OCI-LY3 (cell line): ENCODE measurements around the gene GJA5.

Source experiments
- H2AFZ ChIP-seq: fragments of 200-600, 300-600 bp; shearing (Covaris generic); 2 replicates; pipeline ENCODE4 v1.6.0; 2014; ENCODE audit warnings: antibody characterized with exemption, low read depth, low read length
- H3K27ac ChIP-seq: fragments of 200-600, 300-600 bp; sonication (generic); 2 replicates; pipeline ENCODE4 v1.5.1; 2014; ENCODE audit warnings: mild to moderate bottlenecking, low read length, moderate library complexity, mixed read lengths
- H3K27me3 ChIP-seq: fragments of 200-600, 300-600 bp; sonication (generic); 2 replicates; pipeline ENCODE4 v1.6.1; 2014; ENCODE audit warnings: low read depth, low read length, mixed read lengths
- H3K36me3 ChIP-seq: fragments of 200-600, 300-600 bp; sonication (generic); replicated peaks from 2 replicates; pipeline ENCODE3; 2014; ENCODE audit warnings: low read depth, low read length, mixed read lengths
- H3K4me1 ChIP-seq: fragments of 300-600, 200-600 bp; sonication (generic); 2 replicates; pipeline ENCODE4 v1.6.1; 2014; ENCODE audit warnings: low read length, mixed read lengths
- H3K4me2 ChIP-seq: fragments of 200-600, 300-600 bp; sonication (generic); 2 replicates; pipeline ENCODE4 v1.6.1; 2014; ENCODE audit warnings: low read length, mixed read lengths
- H3K4me3 ChIP-seq: fragments of 300-600, 200-600 bp; sonication (generic); 2 replicates; pipeline ENCODE4 v1.5.1; 2014; ENCODE audit warnings: antibody characterized with exemption, mild to moderate bottlenecking, low read length, moderate library complexity
- H3K79me2 ChIP-seq: fragments of 300-600, 200-600 bp; shearing (Covaris generic); 2 replicates; pipeline ENCODE4 v1.6.1; 2014; ENCODE audit warnings: mild to moderate bottlenecking, low read length, mixed read lengths
- H3K9ac ChIP-seq: fragments of 300-600, 200-600 bp; shearing (Covaris generic); 2 replicates; pipeline ENCODE4 v1.6.0; 2014; ENCODE audit warnings: mild to moderate bottlenecking, low read length, moderate library complexity
- H3K9me3 ChIP-seq: fragments of 200-600, 300-600 bp; shearing (Covaris generic); 2 replicates; pipeline ENCODE4 v1.6.1; 2014; ENCODE audit warnings: low read length, mixed read lengths; ENCODE audit not compliant: insufficient read depth
- H4K20me1 ChIP-seq: fragments of 200-600, 300-600 bp; sonication (generic); 2 replicates; pipeline ENCODE4 v1.6.1; 2016; ENCODE audit warnings: low read length, mixed read lengths; ENCODE audit not compliant: insufficient read depth
- CTCF ChIP-seq: fragments of 200-600, 300-600 bp; sonication (generic); IDR thresholded peaks from 2 replicates; pipeline ENCODE4 v1.5.1; 2014; ENCODE audit warnings: antibody characterized with exemption, low read length, low read depth
- EZH2phosphoT487 ChIP-seq: fragments of 200-600 bp; shearing (Covaris generic); IDR thresholded peaks from 2 replicates; pipeline ENCODE4 v1.6.1; 2018; ENCODE audit warnings: antibody characterized with exemption, mixed run types, low read depth

GJA5 gene

GRCh38 chr1:147723691-147724323, 36.6 kb downstream of the GJA5 start:
- no peak overlapping the region for H2AFZ ChIP-seq
- H3K36me3 ChIP-seq: no peaks in the 10 kb centered on the region
- no peak overlapping the region for H3K4me3 ChIP-seq
- peaks cover 6% of the 10 kb centered on the region; the same call in 1 of the 2 replicates for H3K9me3 ChIP-seq
- H3K4me1 ChIP-seq: no peaks in the 10 kb centered on the region
- H3K79me2 ChIP-seq: no peaks in the 10 kb centered on the region
- no peak overlapping the region for H3K27ac ChIP-seq
- H3K27me3 ChIP-seq: peaks cover 32% of the 10 kb centered on the region
- no peak overlapping the region for H3K4me2 ChIP-seq
- TF ChIP-seq CTCF: peak; percentile 48
- TF ChIP-seq EZH2phosphoT487: no peak
- no peak overlapping the region for H3K9ac ChIP-seq
- H4K20me1 ChIP-seq: no peaks in the 10 kb centered on the region

- H4K20me1 ChIP-seq: no peaks in the 10 kb centered on the region
- H3K4me2 ChIP-seq: no peak overlapping the region
- H3K27ac ChIP-seq: no peak overlapping the region
- peaks cover 23% of the 10 kb centered on the region for H3K27me3 ChIP-seq
- H3K4me3 ChIP-seq: no peak overlapping the region
- H3K4me1 ChIP-seq: no peaks in the 10 kb centered on the region
- H3K79me2 ChIP-seq: no peaks in the 10 kb centered on the region
- H3K9ac ChIP-seq: no peak overlapping the region
- no peaks in the 10 kb centered on the region for H3K36me3 ChIP-seq
- no peak for TF ChIP-seq EZH2phosphoT487
- no peak for TF ChIP-seq CTCF
- H3K9me3 ChIP-seq: peaks cover 6% of the 10 kb centered on the region; the same call in 1 of the 2 replicates
- no peak overlapping the region for H2AFZ ChIP-seq
Observed at GRCh38 chr1:147722124-147722523, 38.3 kb downstream of the GJA5 start.

- Histone ChIP-seq H3K4me3 (no peak overlapping the region), H3K79me2 (no peaks in the 10 kb centered on the region), H4K20me1 (no peaks in the 10 kb centered on the region), H2AFZ (no peak overlapping the region), H3K36me3 (no peaks in the 10 kb centered on the region), H3K9me3 (peaks cover 6% of the 10 kb centered on the region; the same call in 1 of the 2 replicates), H3K4me1 (no peaks in the 10 kb centered on the region), H3K27ac (no peak overlapping the region), H3K27me3 (peaks cover 23% of the 10 kb centered on the region), H3K4me2 (no peak overlapping the region), H3K9ac (no peak overlapping the region)
- no peak for TF ChIP-seq EZH2phosphoT487
- no peak for TF ChIP-seq CTCF
Observed at GRCh38 chr1:147721716-147722115, 38.7 kb downstream of the GJA5 start.

- Histone ChIP-seq H4K20me1 (no peaks in the 10 kb centered on the region), H2AFZ (no peak overlapping the region), H3K27ac (no peak overlapping the region), H3K36me3 (no peaks in the 10 kb centered on the region), H3K4me2 (no peak overlapping the region), H3K4me3 (no peak overlapping the region), H3K79me2 (no peaks in the 10 kb centered on the region), H3K9me3 (peaks cover 6% of the 10 kb centered on the region; the same call in 1 of the 2 replicates), H3K27me3 (peaks cover 22% of the 10 kb centered on the region), H3K4me1 (no peaks in the 10 kb centered on the region), H3K9ac (no peak overlapping the region)
- TF ChIP-seq EZH2phosphoT487: no peak
- TF ChIP-seq CTCF: no peak
Observed at GRCh38 chr1:147720557-147720956, 39.8 kb downstream of the GJA5 start.
